Measurements from ENCODE around the gene SPTB. TPM values are rescaled to one million over a fixed set of nuclear protein-coding genes. Genes with fewer than 3 reads are reported as not detected.

SPTB gene
- total RNA-seq, 2 experiments from 2014 or later, result not detected

DNA sequence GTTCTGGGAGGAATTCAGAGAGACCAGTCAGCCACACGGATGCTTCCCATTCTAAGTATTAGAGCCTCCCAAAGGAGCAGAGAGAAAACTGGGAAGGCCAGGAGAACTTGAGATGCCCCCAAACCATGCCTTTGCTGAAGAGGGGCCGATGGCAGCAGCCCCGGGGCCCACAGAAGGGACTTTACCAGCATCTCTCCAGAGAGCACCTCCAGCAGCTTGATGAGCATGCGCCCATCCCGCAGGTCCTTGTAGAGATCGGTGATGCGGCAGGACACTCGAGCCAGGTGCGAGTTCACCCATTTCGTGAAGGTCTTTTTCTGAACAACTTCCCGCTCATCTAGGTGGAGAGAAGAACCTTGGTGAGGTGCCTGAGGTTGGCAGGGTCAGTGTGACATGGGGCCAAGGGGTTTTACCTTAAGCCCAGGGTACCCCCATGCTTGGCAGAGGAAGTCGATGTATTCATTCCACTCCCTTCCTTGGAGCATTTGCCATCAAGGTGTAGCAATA is 74.9 kb downstream of the SPTB start:
- Mint-ChIP-seq H3K4me1 (no peaks in the 10 kb centered on the region), H3K4me3 (no peak overlapping the region), H3K9me3 (ENCODE audit: low read depth) (no peaks in the 10 kb centered on the region), H3K27me3 (peaks cover 6% of the 10 kb centered on the region), H3K36me3 (no peaks in the 10 kb centered on the region), H3K27ac (no peak overlapping the region)
- no peak for DNase-seq
- CTCF ChIA-PET, result no interaction called here
- no peak for ATAC-seq

DNA sequence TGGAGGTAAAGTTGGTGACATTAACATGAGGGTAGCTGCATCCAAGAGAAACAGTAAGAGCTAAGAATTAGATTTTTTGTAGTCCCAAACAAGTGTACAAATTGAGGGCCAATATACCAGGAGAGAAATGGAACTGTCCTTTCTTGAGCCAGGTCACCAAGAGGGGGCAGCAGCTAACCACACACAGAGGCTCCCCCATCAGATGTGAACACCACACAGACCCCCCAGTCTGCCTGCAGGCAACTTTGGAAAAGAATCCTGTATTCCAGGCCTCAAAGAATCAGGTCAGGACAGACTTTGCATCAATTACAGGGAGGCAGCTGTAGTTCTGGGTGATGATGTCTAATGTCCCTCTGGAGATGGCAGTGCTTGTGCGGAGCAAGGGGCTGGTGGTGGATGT is 77.9 kb downstream of the SPTB start:
- Mint-ChIP-seq H3K27ac (no peak overlapping the region), H3K4me3 (no peak overlapping the region)
- no peak for ATAC-seq

DNA sequence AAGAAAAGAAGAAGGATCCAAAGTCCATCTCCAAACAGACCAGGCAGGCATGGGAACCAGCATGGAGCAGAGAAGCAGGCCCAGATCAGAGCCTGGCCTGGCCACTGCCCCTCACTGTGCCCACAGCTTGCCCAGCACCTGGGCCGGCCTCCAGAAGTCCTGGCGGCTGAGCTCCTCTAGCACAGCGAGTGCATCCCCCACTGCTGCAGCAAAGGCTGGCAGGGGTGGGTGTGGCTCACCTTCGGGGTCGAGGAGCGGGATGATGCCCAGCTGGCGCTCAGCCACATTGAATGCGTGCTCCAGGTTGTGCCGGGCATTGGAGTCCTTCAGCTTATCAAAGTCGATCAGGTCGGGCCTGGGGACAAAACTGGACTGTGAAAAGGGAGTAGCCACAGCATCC is 78.7 kb downstream of the SPTB start:
- DNase-seq, result no peak
- Mint-ChIP-seq H3K4me1 (no peaks in the 10 kb centered on the region), H3K9me3 (ENCODE audit: low read depth) (no peaks in the 10 kb centered on the region), H3K4me3 (no peak overlapping the region), H3K27ac (no peak overlapping the region), H3K27me3 (peaks cover 18% of the 10 kb centered on the region), H3K36me3 (no peaks in the 10 kb centered on the region)
- ATAC-seq, result no peak
- CTCF ChIA-PET, result interaction anchor here (0.9 to 2.1 kb wide), 6 partner anchors 9 to 98 kb away, joined by 3 to 5 read pairs (median 3); no protein-coding TSS in a partner anchor

More for the DNA sequence above, 77.9 kb downstream of the SPTB start:
- no peaks in the 10 kb centered on the region for H3K36me3 Mint-ChIP-seq
- CTCF ChIA-PET, result interaction anchor here (0.9 to 2.1 kb wide), 3 partner anchors 8 to 97 kb away, joined by 3 to 4 read pairs (median 3); no protein-coding TSS in a partner anchor
- peaks cover 16% of the 10 kb centered on the region for H3K27me3 Mint-ChIP-seq
- no peak for DNase-seq
- no peaks in the 10 kb centered on the region for H3K9me3 Mint-ChIP-seq (ENCODE audit: low read depth)
- no peaks in the 10 kb centered on the region for H3K4me1 Mint-ChIP-seq

DNA sequence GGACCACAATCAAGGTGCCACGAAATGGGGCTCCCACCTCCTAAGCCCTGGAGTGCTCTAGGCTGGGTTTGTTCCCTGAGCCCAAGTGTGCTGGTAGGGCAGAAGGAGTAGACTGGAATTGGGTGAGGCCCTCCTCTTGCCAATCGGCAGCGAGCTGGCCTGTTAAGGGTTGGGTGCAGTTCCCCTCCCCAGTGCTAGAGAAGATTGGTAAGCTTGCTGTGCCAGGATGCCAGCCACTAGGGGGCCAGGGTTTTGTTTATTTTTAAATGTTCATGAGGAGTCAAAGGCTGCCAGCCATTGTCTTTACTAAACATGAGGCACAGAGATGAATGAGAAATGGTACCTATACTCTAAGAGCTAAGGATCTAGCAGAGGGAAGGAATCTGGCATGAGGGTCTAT is 79.7 kb downstream of the SPTB start:
- no peak for ATAC-seq
- no peak overlapping the region for H3K27ac Mint-ChIP-seq
- DNase-seq, result no peak
- no peaks in the 10 kb centered on the region for H3K9me3 Mint-ChIP-seq (ENCODE audit: low read depth)
- CTCF ChIA-PET, result interaction anchor here (0.6 to 2.1 kb wide), 7 partner anchors 35 to 109 kb away, joined by 3 to 5 read pairs (median 3); no protein-coding TSS in a partner anchor
- H3K4me3 Mint-ChIP-seq, result no peak overlapping the region
- H3K27me3 Mint-ChIP-seq, result peaks cover 20% of the 10 kb centered on the region
- no peaks in the 10 kb centered on the region for H3K36me3 Mint-ChIP-seq
- no peaks in the 10 kb centered on the region for H3K4me1 Mint-ChIP-seq

DNA sequence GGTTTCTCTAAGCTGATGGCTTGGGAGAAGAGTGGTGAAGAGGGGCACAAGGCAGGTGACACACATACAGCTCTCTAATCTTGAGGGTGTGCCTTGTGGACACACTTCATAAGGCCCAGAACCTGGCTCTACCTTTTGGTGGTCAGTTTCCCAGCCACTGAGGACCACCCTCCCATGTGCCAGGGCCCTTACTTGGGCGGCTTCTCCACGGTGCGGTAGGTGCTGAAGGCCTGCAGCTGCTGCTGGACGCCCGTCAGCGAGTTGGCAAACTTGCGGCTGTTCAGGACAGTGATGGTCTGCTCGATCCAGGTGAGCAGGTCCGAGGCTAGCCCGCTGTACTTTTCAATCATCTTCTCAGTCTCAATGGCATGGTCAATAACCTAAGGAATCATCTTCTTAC is 80.2 kb downstream of the SPTB start:
- Mint-ChIP-seq H3K27me3 (peaks cover 20% of the 10 kb centered on the region), H3K27ac (no peak overlapping the region), H3K9me3 (ENCODE audit: low read depth) (no peaks in the 10 kb centered on the region), H3K36me3 (no peaks in the 10 kb centered on the region), H3K4me3 (no peak overlapping the region), H3K4me1 (no peaks in the 10 kb centered on the region)
- CTCF ChIA-PET, result interaction anchor here (0.9 to 2.1 kb wide), 4 partner anchors 35 to 92 kb away, joined by 3 to 5 read pairs (median 4); no protein-coding TSS in a partner anchor
- ATAC-seq (no peak), DNase-seq (no peak)

DNA sequence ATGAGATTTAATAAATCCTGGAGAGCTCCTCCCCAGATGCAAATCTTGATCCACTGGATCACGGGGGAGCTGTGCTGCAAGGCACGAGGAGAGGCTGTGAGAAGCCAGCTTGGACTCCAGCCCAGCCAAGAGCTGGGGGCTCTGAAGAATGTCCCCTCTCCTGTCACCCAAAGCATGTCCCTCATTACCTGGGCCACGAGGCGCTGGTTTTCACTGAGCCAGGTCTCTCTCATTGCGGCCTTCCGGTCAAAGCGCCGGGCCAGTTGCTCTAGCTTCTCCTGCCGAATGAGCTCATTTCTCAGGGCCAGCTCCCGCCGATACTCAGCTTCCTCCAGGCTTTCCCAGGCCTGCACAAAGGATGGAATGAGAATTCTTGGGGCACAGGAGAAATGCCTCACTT is 83.3 kb downstream of the SPTB start:
- Mint-ChIP-seq H3K4me1 (no peaks in the 10 kb centered on the region), H3K9me3 (ENCODE audit: low read depth) (no peaks in the 10 kb centered on the region), H3K4me3 (no peak overlapping the region), H3K36me3 (no peaks in the 10 kb centered on the region), H3K27ac (no peak overlapping the region), H3K27me3 (peaks cover 16% of the 10 kb centered on the region)
- ATAC-seq (no peak), DNase-seq (no peak)
- CTCF ChIA-PET, result interaction anchor here (1.4 to 2.0 kb wide), 2 partner anchors 20 to 27 kb away, joined by 5 read pairs; no protein-coding TSS in a partner anchor

DNA sequence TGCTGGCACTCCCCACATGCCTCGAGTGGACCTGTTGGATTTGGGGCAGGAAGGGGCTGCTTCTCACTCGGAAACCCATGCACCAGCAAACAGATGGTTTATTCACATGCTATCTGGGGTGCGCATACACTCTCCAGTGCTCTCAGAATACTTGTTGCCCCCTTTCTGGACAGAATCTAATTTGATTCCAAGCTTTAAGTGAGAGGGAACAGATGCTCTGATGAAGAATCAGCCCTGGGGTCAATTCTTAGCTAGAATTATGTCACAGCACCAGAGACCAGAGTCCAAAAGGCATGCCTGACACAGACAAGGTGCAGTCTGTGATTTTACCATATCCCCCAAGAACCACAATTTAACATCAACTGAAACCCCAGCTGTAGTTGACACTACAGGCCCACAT is 83.8 kb downstream of the SPTB start:
- no peak for DNase-seq
- no peak overlapping the region for H3K4me3 Mint-ChIP-seq
- H3K9me3 Mint-ChIP-seq (ENCODE audit: low read depth), result no peaks in the 10 kb centered on the region
- H3K27me3 Mint-ChIP-seq, result peaks cover 16% of the 10 kb centered on the region
- CTCF ChIA-PET, result interaction anchor here (1.1 to 2.0 kb wide), 3 partner anchors 19 to 160 kb away, joined by 3 to 5 read pairs (median 5); no protein-coding TSS in a partner anchor
- no peak overlapping the region for H3K27ac Mint-ChIP-seq
- no peaks in the 10 kb centered on the region for H3K36me3 Mint-ChIP-seq
- H3K4me1 Mint-ChIP-seq, result no peaks in the 10 kb centered on the region
- ATAC-seq, result no peak

DNA sequence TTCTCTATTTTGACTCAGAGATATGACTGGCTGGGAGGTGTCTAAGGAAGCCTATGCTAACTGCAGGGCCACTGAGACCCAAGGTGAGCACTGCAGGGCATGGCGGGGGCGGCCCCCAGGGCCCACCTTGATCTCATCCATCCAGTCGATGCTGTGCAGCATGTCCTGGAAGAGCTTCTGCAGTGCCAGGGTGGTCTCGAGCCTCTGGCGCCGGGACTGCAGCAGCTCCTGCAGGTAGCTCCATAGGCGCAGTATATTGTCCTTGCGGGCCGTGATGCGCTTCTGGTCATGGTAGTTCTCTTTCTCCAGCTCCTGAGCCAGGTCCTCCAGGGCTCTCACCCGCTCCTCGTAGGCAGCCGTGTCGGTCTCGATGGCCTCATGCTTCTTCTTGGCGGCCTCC is 84.5 kb downstream of the SPTB start:
- no peaks in the 10 kb centered on the region for H3K9me3 Mint-ChIP-seq (ENCODE audit: low read depth)
- ATAC-seq (no peak), DNase-seq (no peak)
- CTCF ChIA-PET, result interaction anchor here (1.1 to 2.0 kb wide), 3 partner anchors 19 to 159 kb away, joined by 3 to 5 read pairs (median 5); no protein-coding TSS in a partner anchor
- H3K27ac Mint-ChIP-seq, result no peak overlapping the region
- peaks cover 16% of the 10 kb centered on the region for H3K27me3 Mint-ChIP-seq
- no peak overlapping the region for H3K4me3 Mint-ChIP-seq
- H3K4me1 Mint-ChIP-seq, result no peaks in the 10 kb centered on the region
- no peaks in the 10 kb centered on the region for H3K36me3 Mint-ChIP-seq

DNA sequence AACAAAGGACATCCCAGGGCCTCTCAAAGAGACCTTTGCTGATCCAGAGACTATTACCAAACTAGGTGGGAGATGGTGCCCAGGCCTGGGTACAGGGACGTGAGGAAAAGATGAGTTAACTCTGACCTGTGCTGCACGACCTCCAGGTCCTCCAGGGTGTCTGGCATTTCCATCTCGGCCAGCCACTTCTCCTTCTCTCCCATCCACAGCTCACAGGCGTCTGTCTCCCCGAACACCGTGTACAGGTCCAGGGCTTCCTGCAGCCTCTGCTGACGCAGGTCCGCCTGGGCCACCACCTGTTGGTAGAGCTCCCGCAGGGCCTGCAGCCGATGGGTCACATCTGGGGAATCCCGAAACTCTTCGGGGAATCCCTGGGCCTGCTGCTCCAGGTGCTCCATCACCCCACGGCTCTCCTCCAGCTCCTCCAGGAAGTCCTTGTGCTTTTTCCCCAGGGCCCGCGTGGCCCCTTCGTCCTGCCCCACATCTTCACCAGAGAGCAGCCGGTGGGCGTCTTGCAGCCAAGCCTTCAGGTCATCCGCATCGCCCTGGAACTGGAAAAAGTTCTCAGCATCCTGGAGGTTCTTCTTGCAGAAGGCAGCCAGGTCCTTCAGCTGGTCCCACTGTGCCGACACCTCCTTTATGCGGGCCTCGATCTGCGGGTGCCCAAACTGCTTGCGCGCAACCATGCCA is 86.7 kb downstream of the SPTB start:
- Mint-ChIP-seq H3K27me3 (peaks cover 12% of the 10 kb centered on the region), H3K9me3 (ENCODE audit: low read depth) (no peaks in the 10 kb centered on the region), H3K4me3 (no peak overlapping the region), H3K27ac (no peak overlapping the region), H3K36me3 (no peaks in the 10 kb centered on the region), H3K4me1 (no peaks in the 10 kb centered on the region)
- CTCF ChIA-PET, result interaction anchor here (0.7 kb wide), 1 partner anchor 1422 kb away, joined by 4 read pairs; no protein-coding TSS in a partner anchor
- no peak for ATAC-seq
- DNase-seq, result no peak

DNA sequence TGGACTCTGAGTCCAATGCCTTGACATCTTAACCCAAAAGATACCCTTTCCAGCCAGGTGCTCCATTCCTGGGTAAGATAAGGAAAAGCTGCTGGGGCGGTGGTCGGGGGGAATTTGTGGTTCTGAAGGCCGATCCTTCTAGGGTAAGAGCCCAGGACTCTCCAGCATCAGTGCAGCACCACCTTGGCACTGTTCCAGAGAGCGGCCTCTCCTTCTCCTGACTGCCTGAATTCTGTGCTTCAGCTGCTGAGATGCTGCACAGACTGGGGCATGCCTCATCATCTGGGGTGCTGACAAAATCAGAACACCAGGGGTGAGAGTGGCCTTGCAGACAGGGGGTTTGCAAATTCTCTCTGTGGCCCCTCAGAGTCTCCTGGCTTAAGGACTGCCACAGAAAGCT is 87.5 kb downstream of the SPTB start:
- no peaks in the 10 kb centered on the region for H3K4me1 Mint-ChIP-seq
- H3K27me3 Mint-ChIP-seq, result peaks cover 7% of the 10 kb centered on the region
- DNase-seq (no peak), ATAC-seq (no peak)
- no peak overlapping the region for H3K27ac Mint-ChIP-seq
- H3K36me3 Mint-ChIP-seq, result no peaks in the 10 kb centered on the region
- CTCF ChIA-PET, result interaction anchor here (1.3 kb wide), 1 partner anchor 31 kb away, joined by 3 read pairs; no protein-coding TSS in a partner anchor
- no peaks in the 10 kb centered on the region for H3K9me3 Mint-ChIP-seq (ENCODE audit: low read depth)
- no peak overlapping the region for H3K4me3 Mint-ChIP-seq

DNA sequence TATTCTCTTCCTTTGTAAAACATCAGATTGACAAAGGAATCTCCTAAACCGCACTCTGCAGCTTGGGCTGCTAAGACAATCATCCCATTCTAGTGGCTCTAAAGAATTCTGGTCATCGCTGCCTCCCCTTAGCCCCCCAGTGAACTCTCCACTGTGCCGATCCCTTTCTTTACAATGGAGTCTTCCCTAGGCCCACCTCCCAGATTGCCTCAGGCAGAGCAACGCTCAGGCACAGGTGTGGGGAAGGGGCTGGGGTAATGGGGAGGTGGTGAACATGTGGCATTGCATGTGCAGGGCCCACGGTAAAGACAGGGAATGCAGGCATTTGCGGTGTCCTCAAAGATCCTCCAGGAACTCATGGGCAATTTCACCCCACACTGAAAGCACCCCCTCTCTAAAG is 89.2 kb downstream of the SPTB start:
- Mint-ChIP-seq H3K27me3 (peaks cover 3% of the 10 kb centered on the region), H3K4me1 (no peaks in the 10 kb centered on the region), H3K4me3 (no peak overlapping the region), H3K27ac (no peak overlapping the region), H3K36me3 (no peaks in the 10 kb centered on the region), H3K9me3 (ENCODE audit: low read depth) (no peaks in the 10 kb centered on the region)
- no peak for ATAC-seq
- DNase-seq, result no peak
- CTCF ChIA-PET, result interaction anchor here (1.2 kb wide), 1 partner anchor 28 kb away, joined by 4 read pairs; no protein-coding TSS in a partner anchor

DNA sequence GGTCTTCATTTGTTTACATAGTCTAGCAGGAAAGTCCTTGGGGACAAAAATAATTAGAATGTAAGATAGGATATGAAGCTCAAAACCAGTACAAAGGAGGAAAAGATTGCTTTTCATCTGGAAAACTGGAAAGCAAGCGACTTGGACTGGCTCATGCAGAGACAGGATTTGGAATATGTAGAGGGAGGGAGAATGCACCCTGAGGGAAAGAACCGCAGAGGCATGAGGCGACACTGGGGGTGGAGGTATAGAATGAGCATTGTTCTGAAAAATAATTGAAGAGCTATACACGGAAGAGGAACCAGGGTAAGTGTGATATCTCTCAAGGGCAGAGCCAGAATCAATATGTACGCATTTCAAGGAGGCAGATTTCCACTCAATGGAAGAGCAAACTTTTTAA is 90.0 kb downstream of the SPTB start:
- Mint-ChIP-seq H3K36me3 (no peaks in the 10 kb centered on the region), H3K27me3 (peaks cover 3% of the 10 kb centered on the region), H3K27ac (no peak overlapping the region), H3K4me1 (no peaks in the 10 kb centered on the region), H3K4me3 (no peak overlapping the region), H3K9me3 (ENCODE audit: low read depth) (no peaks in the 10 kb centered on the region)
- CTCF ChIA-PET, result interaction anchor here (0.8 to 1.2 kb wide), 2 partner anchors 9 to 27 kb away, joined by 3 to 4 read pairs; no protein-coding TSS in a partner anchor
- ATAC-seq (no peak), DNase-seq (no peak)

DNA sequence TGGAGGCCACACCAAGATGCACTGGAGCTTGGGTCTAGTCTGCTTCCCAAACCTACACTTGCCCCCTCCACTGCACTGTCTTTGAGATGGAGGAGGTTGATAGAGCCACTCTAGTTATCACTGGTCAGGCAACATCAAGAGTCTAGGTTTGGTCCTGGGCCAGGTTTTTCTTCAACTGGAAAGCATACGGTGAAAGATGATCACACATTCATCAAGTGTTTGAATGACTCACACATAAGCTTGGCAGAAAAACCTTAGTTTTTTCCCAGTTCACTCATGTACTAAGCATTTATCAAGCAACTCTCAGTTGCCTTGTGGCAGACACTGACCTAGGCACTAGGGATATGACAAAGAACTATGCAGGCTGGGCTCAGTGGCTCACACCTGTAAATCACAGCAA is 91.0 kb downstream of the SPTB start:
- ATAC-seq, result no peak

DNA sequence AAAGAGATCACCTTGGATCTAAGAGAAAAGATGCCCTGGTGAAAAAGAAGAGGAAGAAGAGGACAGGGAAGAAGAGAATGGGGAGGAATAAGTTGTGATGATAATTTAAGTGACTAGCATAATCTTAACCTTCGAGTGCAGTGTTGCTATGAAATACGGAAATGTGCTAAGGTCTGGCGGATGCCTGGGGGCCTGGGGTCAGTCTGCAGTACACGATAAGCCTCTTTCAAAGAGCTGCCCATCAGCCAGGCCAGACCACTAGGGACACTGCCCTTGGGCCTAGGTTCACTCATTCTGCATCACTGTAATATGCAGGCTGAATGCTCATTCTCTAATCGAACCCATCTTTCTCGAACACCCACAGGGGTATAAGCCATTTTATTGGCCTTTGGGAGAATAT is 92.1 kb downstream of the SPTB start:
- CTCF ChIA-PET, result no interaction called here
- Mint-ChIP-seq H3K9me3 (ENCODE audit: low read depth) (no peaks in the 10 kb centered on the region), H3K36me3 (no peaks in the 10 kb centered on the region), H3K27ac (no peak overlapping the region), H3K4me1 (no peaks in the 10 kb centered on the region), H3K27me3 (peaks cover 3% of the 10 kb centered on the region), H3K4me3 (no peak overlapping the region)
- DNase-seq, result no peak
- ATAC-seq, result no peak

More for the DNA sequence above, 91.0 kb downstream of the SPTB start:
- no peaks in the 10 kb centered on the region for H3K9me3 Mint-ChIP-seq (ENCODE audit: low read depth)
- no peak overlapping the region for H3K27ac Mint-ChIP-seq
- no peaks in the 10 kb centered on the region for H3K36me3 Mint-ChIP-seq
- no peak overlapping the region for H3K4me3 Mint-ChIP-seq
- CTCF ChIA-PET, result no interaction called here
- H3K27me3 Mint-ChIP-seq, result peaks cover 3% of the 10 kb centered on the region
- DNase-seq, result no peak
- H3K4me1 Mint-ChIP-seq, result no peaks in the 10 kb centered on the region
